MV-4-11 (cell line): ENCODE results near the gene KIF1B.
A peak's percentile ranks its signal among the peaks of the same experiment; 100 is the strongest.

Experiments
- DNase-seq: peaks from one replicate; lab custom pipeline; 2025; lab: John Stamatoyannopoulos, UW

Gene KIF1B

DNA sequence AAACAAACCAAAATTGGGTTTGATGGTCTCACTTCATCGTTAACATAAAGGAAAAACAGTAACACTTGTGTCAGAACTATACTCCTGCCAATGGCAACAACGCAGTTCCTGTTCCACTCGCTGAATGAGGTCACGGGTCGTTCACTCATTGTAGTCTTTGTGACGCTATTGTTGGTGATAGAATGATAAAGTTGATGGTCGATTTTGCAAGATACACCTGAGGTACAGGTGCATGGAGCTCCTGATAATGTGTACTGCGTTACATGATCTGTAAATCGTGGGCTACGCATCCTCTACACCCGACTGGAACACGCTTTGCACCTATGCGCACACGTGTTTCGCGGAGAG lies 219.5 kb downstream of the KIF1B start:
- peak; percentile 48 for DNase-seq

DNA sequence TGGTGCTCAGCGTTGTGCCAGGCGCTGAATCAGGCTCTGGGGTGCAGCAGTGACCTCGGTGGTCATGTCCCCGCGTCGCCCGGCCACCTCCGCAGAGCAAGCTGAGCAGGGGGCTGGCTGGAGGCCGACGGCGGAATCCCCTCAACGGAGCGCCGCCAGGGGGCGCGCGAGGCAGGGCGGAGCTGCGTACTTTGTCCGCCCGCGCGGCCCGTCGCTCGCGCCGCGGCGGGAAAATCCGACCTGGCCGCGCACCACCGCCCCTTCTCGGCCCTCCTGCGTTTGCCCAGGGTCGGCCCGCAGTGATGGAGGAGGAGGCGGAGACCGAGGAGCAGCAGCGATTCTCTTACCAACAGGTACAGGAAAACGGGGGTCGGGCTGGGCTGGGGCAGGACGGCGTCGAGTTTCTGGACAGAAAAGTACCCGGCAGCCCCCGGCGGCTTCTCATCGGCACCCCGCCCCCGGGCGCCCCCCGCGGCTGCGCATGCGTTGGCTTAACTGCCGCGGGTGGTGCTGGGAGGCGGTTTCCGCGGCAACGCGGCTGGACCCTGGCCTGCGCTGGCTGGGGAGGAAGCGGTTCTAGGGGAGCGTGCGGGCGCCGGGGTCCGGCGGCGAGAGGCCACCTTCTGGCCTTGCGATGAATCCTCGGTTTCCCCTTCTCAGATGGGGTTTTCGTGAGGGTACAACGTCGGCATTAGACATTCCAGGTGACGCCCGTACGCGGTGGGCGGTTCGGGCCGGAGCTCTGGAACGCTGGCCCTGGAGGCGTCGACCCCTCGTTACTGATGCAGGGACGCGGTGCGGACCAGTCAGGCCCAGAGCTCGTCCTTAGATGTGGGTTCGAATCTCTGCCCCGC lies 220.1 kb downstream of the KIF1B start, which contains the start of gene CENPS:
Gene CENPS (plus strand): TSS at position 218 of the 854 bp plus-strand sequence. CDS start 85 bp downstream, at position 303.
- DNase-seq: peak; percentile 84
